RPMI7951 (cell line): ENCODE data around the gene KRTAP20-2. TPM values are rescaled to one million over a fixed set of nuclear protein-coding genes. Genes with fewer than 3 reads are reported as not detected.

Source experiments
- DNase-seq: peaks from one replicate; pipeline ENCODE4 v3.0.0-alpha.2; 2012; ENCODE audit warnings: low read depth
- total RNA-seq: library from RNA; depleted of rRNA; stranded (reverse); fragments of >200 nt; shearing (Covaris generic); gene quantifications from 2 replicates; pipeline ENCODE4 v1.2.3, GENCODE V29; 2014; rRNA removed

The KRTAP20-2 gene
- not detected in 2 replicates for total RNA-seq

- no peak for DNase-seq
Observed at GRCh38 chr21:30634906-30635305, at the start of gene KRTAP20-2. TSS of gene KRTAP20-2 (plus strand) at chr21:30635206. CDS start at chr21:30635264, 58 bp downstream.

GRCh38 chr21:30590297-30590696 lies 44.7 kb upstream of the KRTAP20-2 start, which contains the start of gene KRTAP22-2:
TSS of gene KRTAP22-2 (minus strand) at chr21:30590397.
- no peak for DNase-seq

- DNase-seq = no peak
Observed at GRCh38 chr21:30592140-30592539, 42.9 kb upstream of the KRTAP20-2 start, which contains the start of gene KRTAP6-3. TSS of gene KRTAP6-3 (plus strand) at chr21:30592440. CDS start at chr21:30592446, 6 bp downstream.

DNA sequence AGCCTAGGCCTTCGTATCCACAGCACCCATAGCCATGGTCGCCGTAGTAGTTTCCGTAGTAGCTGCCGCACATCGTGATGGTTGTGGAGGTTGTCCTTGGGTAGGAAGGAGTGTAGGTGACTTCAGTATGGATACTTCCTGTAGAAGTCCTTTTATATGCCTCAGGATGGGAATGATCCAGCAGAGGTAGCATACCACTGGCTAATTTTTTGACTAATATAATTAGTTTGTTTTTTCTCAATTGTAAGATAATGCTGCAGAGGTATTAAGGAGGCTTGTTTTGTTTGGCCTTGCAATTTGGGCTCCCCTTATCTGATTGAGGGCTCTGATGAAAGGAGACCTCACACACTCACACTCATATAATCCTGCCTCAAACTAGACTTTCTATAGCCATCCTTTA lies 36.2 kb upstream of the KRTAP20-2 start, which contains the start of gene KRTAP6-2:
KRTAP6-2 (minus strand) TSS at position 101 of the 400 bp plus-strand sequence; CDS start at position 73, 28 bp downstream.
- no peak for DNase-seq

DNA sequence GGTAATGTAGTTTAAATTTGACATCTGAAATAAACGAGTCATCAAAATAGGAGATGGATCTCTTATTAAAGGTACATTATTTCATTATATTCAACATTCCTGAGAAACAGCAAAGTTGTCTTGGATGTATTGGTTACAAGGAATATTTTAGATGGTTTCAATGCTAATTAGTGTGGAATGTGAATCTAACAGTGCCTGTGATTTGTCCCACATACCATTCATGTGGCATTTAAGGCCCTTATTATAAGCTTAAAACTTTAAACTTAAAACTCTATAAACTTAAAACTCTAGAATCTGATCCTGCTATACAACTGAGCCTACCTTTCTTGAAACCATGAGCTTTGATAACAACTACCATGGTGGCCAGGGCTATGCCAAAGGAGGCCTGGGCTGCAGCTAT lies 34.2 kb upstream of the KRTAP20-2 start, which contains the start of gene KRTAP22-1:
KRTAP22-1 (plus strand) TSS at position 301 of the 400 bp plus-strand sequence.
- DNase-seq = no peak

- DNase-seq = no peak
Observed at GRCh38 chr21:30605968-30606367, 29.0 kb upstream of the KRTAP20-2 start.

DNA sequence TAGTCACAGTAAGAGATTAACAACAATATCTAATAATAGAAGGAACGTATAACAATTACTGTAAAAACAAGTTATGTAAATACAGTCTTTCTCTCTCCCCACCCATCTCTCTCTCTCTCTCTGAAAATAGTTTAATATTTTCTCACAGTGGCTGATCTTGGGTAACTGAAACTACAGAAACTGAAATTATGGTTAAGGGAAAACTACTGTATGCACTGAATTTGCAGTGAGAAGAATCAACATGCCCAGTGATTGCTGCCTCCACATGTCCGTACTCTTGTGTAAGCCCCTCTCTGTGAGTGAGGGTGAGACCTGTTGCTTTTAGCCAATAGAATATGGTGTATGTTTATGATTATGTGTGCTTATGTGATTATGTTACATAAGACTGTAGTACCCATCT lies 22.9 kb upstream of the KRTAP20-2 start:
- DNase-seq = no peak

DNA sequence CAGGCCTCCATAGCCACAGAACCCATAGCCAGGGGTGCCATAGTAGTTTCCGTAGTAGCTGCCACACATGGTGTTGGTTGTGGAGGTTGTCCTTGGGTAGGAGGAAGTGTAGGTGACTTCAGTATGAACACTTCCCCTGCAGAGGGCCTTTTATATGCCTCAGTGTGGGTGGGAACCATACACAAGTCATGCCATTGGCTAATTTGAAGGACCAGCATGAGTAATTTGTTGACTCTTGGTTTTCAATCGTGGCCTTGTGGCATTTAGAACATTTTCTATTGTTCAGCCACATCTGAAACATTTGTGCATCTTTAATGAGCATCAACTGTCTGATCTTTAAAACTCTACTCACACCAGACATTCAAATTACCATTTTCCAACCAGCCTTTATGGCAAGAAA lies 21.2 kb upstream of the KRTAP20-2 start, which contains the start of gene KRTAP6-1:
KRTAP6-1 (minus strand) TSS at position 95 of the 400 bp plus-strand sequence; CDS start at position 69, 26 bp downstream.
- DNase-seq = no peak

DNA sequence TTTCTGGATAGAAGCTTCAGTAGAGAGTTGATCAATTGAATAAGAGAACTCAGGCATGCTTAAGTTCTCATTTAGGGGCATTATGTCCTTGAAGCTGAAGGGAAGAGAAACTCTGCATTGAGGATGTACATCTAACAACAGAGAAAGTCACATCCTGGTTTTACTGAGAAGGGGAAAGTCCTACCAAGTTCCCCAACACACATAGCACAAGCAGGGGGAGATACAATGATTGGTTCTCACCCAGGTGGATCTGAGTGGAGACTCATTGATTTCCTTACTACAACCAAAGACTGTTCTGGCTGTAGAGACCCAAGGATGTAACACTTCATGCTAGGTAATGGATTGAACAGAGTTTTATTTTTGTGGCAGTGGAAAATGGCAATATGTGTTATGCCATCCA lies 19.8 kb upstream of the KRTAP20-2 start:
- no peak for DNase-seq

DNA sequence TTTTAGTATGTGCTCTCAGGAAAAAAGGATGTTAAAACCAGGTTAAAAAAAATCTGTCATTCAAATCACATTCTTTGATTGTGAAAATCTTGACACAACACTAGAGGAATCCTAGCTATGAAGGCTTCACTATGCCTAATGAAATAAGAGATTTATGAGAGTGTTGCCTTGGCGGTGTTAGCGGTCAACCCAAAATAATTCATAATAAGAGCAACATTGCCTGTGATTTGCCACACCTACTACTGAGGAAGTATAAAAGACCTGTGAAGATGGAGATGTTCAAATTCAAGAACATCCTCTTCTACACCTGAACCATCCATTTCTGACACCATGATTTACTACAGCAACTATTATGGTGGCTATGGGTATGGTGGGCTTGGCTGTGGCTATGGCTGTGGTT lies 18.9 kb upstream of the KRTAP20-2 start, which contains the start of gene KRTAP20-1:
KRTAP20-1 (plus strand) TSS at position 301 of the 400 bp plus-strand sequence; CDS start at position 331, 30 bp downstream.
- DNase-seq = no peak

DNA sequence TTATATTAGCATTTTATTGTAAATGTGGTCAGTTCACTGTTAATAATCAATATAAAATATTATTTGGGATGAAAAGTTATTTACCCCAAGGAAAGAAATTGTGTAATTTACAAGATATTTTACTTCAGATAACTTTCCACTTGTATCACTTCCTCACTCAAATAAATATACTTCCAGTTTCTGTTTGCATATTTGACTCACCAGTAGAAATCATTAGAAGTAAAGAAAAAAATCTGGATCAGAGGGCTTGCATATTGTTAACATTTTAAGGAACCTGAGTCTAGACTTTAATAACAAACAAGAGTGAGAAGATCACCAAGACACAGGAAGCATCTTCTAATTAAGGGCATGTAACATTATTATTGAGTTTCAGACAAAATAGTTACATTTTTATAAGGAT lies 14.9 kb upstream of the KRTAP20-2 start:
- DNase-seq = no peak

DNA sequence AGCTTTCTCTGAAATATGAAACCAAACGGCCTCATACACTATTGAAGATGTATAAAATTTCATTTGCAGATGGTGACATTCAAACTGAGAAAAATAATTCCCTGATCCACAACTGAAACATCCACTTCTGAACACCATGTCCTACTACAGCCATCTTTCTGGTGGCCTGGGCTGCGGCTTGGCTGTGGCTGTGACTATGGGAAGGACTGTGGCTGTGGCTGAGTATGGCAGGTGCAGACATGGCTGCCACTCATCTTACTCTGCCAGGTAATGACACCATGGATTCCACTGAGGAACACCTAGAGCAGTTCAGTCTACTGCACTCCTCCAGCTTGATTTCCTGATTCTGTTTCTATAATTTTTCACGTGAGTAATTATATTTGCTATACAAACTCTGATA lies 14.5 kb upstream of the KRTAP20-2 start, which contains the start of gene KRTAP20-4:
KRTAP20-4 (plus strand) TSS at position 106 of the 400 bp plus-strand sequence.
- DNase-seq = no peak

DNA sequence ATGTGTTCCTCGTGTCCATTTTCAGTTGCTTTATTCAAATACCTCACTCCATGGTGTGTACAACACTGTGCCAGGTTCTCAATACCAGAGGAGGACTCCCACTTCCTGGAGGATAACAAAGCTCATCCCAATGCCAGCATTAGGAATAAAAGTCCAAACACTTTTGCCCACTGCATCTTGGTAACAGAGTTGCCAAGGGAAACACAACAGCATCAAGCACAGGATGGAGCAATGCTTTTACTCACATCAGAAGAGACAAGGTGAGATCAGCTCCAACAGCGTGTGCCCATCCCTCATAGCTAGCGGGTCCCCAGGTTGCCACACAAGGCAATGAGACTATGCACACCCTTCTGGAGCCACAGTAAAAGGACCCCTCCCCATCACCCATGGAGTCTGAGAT lies 11.6 kb upstream of the KRTAP20-2 start:
- no peak for DNase-seq

DNA sequence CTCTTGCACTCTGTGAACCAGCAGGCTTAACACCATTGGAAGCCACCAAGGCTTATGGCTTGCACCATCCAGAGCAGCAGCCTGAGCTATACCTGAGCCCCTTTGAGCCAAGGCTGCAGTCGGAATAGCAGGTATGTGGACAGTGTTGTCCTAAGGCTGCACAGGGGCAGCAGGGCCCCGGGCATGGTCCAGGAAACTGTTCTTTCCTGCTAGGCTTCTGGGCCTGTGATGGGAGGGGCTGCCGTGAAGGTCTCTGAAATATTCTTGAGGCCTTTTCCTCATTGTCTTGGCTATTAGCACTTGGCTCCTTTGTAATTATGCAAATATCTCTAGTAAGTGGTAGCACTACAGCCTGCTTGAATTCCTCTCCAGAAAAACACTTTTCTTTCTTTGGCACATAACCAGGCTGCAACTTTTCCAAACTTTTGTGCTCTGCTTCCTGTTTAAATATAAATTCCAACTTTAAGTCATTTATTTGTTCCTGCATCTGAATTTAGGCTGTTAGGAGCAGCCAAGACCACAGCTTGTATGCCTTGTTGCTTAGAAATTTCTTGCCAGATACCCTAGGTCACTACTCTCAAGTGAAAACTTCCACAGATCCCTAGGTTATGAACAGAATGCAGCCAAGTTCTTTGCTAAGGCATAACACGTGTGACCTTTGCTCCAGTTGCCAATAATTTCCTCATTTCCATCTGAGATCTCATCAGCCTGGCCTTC lies 9.4 kb upstream of the KRTAP20-2 start:
- DNase-seq = no peak

DNA sequence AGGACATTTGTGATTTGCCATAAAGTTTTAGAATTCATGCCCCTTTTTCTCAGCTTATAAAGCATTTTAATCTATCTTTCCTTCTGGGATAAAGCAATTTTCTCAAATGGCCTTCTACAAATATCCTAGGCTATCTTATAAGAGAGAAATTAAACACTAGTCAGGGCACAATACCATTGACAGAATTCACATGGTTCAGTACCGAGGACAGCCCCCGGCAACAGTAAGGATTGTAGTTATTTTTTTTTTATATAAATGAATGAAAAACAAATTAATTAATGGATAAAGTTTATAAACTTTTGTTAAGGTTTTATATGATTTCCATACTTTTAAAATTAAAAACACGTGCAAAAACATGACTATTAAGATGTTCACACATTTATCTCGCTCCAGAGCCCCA lies 6.9 kb upstream of the KRTAP20-2 start:
- no peak for DNase-seq

DNA sequence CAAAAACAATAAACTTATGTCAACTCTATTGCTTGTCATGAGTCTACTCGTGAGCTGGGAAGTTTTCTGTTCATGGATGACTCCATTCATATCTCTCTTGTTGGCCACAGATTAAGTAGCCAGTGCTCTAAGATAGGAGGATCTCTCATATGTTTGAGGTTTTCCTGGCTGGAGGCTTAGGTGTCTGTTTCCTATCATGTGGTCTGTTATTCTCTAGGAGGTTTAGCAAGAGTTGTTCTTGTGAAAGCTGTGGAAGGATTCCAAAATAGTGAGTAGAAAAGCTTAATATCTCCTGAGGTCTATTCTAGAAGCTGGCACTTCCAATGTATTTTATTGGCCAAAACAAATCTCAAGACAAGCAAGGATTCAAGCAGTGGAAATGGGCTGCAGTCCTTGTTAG lies 5.8 kb upstream of the KRTAP20-2 start:
- DNase-seq = no peak

DNA sequence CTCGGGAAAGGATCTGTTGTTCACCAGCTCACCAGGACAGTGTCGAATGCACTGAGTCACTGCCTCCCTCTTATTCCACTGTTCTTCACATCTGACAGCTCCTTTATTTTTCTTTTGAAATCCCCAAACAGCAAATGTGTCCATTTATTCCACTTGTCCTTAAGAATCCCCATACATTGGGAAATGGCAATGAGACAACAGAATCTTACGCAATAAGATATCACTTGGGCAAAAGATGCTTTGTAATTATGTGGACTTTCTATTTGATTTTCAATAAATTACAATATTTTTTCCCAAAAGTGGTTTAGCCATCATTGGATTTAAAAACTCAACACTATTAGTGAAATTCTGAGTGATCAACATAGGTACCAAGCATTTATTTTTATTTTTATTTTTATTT lies 3.7 kb downstream of the KRTAP20-2 start:
- no peak for DNase-seq

- no peak for DNase-seq
Observed at GRCh38 chr21:30642564-30642963, 7.6 kb downstream of the KRTAP20-2 start, which contains the start of gene KRTAP20-3. TSS of gene KRTAP20-3 (plus strand) at chr21:30642864.

DNA sequence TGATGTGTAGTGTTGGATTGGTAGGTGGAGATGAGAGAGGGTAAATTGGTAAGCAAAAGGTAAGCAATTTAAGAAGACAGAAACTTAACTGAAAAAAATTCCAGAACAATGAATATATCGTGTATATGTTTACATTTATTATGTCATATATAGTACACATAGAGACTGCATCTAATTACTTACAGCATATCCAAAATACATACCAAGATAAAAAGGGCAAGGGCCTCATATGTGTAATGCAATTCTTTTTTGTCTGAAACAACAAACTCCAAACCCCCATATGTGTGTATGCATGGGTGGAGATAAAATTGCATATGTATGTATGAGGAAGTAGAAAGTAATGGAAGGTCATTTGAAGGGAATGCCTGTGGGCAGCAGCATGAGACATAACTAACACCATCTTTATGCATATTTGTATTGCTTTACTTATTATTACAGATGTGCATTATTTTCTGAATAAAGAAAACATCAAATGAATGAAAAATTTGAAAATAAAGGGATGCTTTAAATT lies 12.0 kb downstream of the KRTAP20-2 start:
- no peak for DNase-seq

- no peak for DNase-seq
Observed at GRCh38 chr21:30652891-30653290, 17.9 kb downstream of the KRTAP20-2 start.

- no peak for DNase-seq
Observed at GRCh38 chr21:30668776-30669175, 33.8 kb downstream of the KRTAP20-2 start.

DNA sequence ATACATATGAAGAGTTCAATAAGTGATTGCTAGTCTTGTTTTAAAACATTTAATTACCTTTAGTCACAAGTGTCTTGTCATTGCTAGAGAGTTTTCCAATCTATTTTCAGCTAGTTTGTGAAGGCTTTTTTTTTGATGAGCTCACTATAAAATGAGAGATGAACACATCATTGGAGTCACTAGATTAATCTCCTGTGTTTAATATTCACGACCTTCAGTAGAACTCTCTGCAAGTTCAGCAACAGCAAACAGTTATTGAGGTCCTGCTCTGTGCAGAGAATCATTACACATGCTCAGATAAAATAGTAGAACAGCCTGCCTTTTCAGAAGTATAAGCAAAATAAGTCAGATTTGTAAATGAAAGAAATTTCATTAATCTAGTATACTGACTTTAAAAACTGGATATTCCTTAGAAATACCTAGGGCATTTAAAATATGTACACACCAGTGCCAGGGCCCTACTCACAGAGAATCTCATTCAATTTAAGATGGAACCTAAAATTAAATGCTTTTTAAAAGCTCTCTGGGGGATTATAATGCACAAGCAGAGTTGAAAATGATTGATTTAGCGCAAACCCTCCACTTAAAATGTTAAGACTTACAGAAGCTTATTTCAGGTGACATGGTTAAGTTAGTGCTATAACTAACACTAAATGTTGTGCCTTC lies 38.1 kb downstream of the KRTAP20-2 start:
- no peak for DNase-seq
